ENCODE results near the gene TMEM263. TPM values are rescaled to one million over a fixed set of nuclear protein-coding genes. Genes with fewer than 3 reads are reported as not detected.

Gene TMEM263
- polyA plus RNA-seq, 6 donors from 2014 or later, result 32.0 to 48.7 (median 37.0) TPM

DNA sequence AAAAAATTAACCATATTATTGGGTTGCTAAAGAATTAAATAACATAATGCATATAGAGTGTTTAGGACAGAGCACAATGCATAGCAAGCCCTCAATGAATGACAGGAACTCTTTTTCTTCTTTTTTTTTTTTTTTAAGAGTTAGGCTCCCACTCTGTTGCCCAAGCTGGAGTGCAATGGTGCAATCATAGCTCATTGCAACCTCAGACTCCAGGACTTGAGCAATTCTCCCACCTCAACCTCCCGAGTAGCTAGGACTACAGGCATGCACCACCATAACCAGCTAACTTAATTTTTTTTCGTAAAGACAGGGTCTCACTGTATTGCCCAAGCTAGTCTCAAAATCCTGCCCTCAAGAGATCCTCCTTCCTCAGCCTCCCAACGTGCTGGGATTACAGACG lies 51.7 kb downstream of the TMEM263 start:
- DNase-seq (no peak), ATAC-seq (ENCODE audit: low read depth in 2 of 2) (no peak)
- Mint-ChIP-seq H3K36me3 (peaks cover 0 to 9% of the 10 kb centered on the region in 2 donors), H3K27ac (no peak overlapping the region), H3K27me3 (no peaks in the 10 kb centered on the region), H3K9me3 (peaks cover 0 to 4% (median 0%) of the 10 kb centered on the region in 7 donors), H3K4me3 (no peak overlapping the region), H3K4me1 (no peaks in the 10 kb centered on the region)

DNA sequence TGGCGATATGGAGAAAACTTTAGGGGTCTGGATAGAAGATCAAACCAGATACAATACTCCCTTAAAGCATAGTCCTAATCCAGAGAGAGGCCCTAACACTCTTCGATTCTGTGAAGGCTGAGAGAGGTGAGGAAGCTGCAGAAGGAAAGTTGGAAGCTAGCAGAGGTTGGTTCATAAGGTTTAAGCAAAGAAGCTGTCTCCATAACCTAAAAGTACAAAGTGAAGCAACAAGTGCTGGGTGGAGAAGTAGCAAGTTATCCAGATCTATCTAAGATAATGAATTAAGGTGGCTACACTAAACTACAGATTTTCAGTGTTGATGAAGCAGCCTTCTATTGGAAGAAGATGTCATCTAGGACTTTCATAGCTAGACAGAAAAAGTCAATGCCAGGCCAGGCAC lies 55.8 kb downstream of the TMEM263 start:
- ATAC-seq (ENCODE audit: low read depth in 2 of 2) (no peak), DNase-seq (no peak)
- H3K9me3 Mint-ChIP-seq, result peaks cover 0 to 3% (median 0%) of the 10 kb centered on the region in 7 donors
- peak overlapping the region in 1 of 6 donors; percentile 69 for H3K27ac Mint-ChIP-seq
- H3K36me3 Mint-ChIP-seq, result peaks cover 0 to 6% of the 10 kb centered on the region in 2 donors
- H3K27me3 Mint-ChIP-seq, result no peaks in the 10 kb centered on the region
- H3K4me3 Mint-ChIP-seq, result no peak overlapping the region
- H3K4me1 Mint-ChIP-seq, result no peaks in the 10 kb centered on the region

DNA sequence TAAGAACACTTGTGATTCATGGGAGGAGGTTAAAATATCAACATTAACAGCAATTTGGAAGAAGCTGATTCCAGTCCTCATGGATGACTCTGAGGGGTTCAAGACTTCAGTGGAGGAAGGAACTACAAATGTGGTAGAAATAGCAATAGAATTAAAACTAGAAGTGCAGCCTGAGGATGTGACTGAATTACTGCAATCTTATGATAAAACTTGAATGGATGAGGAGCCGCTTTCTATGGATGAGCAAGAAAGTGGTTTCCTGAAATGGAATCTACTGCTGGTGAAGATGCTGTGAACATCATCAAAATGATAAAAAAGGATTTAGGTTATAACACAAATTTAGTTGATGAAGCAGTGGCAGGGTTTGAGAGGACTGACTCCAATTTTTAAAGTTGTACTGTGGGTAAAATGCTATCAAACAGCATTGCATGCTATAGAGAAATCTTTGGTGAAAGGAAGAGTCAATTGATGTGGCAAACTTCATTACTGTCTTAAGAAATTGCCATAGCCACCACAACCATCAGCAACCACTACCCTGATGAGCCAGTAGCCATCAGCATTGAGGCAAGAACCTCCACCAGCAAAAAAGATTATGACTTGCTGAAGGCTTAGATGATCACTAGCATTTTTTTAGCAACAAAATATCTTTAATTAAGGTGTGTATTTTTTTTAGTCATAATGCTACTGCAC lies 57.2 kb downstream of the TMEM263 start:
- H3K9me3 Mint-ChIP-seq, result peaks cover 0 to 5% (median 0%) of the 10 kb centered on the region in 7 donors
- H3K36me3 Mint-ChIP-seq, result peaks cover 6 to 11% of the 10 kb centered on the region in 2 donors
- H3K4me3 Mint-ChIP-seq, result no peak overlapping the region
- no peaks in the 10 kb centered on the region for H3K27me3 Mint-ChIP-seq
- ATAC-seq (ENCODE audit: low read depth in 2 of 2), result no peak
- no peaks in the 10 kb centered on the region for H3K4me1 Mint-ChIP-seq
- H3K27ac Mint-ChIP-seq, result peak overlapping the region in 1 of 6 donors; percentile 59
- no peak for DNase-seq

DNA sequence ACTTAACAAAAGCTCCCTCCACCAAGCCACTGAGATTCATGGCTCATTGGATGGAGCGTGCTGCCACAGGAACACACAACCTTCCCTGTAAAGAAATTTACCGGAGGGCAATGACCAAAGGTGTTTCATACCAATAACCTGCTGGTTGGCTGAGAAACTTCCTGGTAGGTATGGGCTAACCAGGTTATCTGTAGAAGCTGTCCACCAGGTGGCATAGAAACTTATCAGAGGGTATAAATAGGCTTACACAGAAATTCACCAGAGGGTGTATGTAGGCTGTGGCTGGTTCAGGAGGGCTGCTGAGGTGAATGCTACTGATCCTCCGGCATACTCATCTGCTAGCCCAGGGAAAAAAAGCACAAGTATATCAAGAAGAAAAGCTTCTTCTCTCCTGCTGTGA lies 58.3 kb downstream of the TMEM263 start:
- no peak overlapping the region for H3K4me3 Mint-ChIP-seq
- peaks cover 6 to 11% of the 10 kb centered on the region in 2 donors for H3K36me3 Mint-ChIP-seq
- ATAC-seq (ENCODE audit: low read depth in 2 of 2) (no peak), DNase-seq (no peak)
- peaks cover 0 to 5% (median 0%) of the 10 kb centered on the region in 7 donors for H3K9me3 Mint-ChIP-seq
- H3K4me1 Mint-ChIP-seq, result no peaks in the 10 kb centered on the region
- no peak overlapping the region for H3K27ac Mint-ChIP-seq
- H3K27me3 Mint-ChIP-seq, result no peaks in the 10 kb centered on the region

DNA sequence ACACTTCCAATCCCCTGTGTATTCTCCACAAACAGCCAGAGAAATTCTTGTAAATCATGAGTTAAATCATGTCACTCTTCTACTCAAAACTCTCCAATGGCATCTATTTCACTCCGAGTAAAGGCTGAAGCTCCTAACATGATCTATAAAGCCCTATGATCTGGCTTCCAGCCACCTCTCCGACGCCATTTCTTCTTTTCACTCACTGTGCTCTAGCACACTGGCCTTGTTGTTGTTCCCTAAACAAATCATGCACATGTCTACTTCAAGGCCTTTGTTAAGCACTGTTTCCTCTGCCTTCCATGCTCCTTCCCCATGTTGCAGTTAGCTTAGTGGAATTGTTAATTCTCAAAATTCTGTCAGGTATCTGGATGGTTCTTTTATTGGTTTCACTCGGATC lies 61.3 kb downstream of the TMEM263 start:
- H3K4me3 Mint-ChIP-seq, result no peak overlapping the region
- DNase-seq, result no peak
- peaks cover 0 to 5% (median 2%) of the 10 kb centered on the region in 3 donors for H3K4me1 Mint-ChIP-seq
- ATAC-seq (ENCODE audit: low read depth in 2 of 2), result no peak
- H3K27me3 Mint-ChIP-seq, result no peaks in the 10 kb centered on the region
- H3K27ac Mint-ChIP-seq, result no peak overlapping the region
- H3K36me3 Mint-ChIP-seq, result peaks cover 7 to 11% of the 10 kb centered on the region in 2 donors
- H3K9me3 Mint-ChIP-seq, result peaks cover 0 to 9% (median 4%) of the 10 kb centered on the region in 7 donors

DNA sequence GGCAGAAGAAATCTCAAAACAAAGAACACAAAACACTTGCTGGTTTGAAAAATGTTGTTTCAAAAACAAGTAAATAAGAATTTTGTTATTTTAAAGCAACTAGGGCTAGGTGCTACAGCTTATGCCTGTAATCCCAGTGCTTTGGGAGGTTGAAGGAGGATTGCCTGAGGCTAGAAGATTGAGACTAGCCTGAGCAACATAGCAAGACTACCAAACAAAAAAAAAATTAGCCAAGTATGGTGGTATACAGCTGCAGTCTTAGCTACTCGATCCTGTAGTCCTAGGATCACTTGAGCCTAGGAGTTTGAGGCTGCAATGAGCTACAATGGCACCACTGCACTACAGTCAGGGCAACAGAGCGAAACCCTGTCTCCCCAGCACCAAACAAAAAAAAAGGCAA lies 63.8 kb downstream of the TMEM263 start:
- H3K4me1 Mint-ChIP-seq, result peaks cover 0 to 5% (median 2%) of the 10 kb centered on the region in 3 donors
- no peak overlapping the region for H3K4me3 Mint-ChIP-seq
- ATAC-seq (ENCODE audit: low read depth in 2 of 2) (no peak), DNase-seq (no peak)
- H3K36me3 Mint-ChIP-seq, result peaks cover 7 to 11% of the 10 kb centered on the region in 2 donors
- H3K9me3 Mint-ChIP-seq, result peaks cover 0 to 9% (median 4%) of the 10 kb centered on the region in 7 donors
- H3K27ac Mint-ChIP-seq, result no peak overlapping the region
- H3K27me3 Mint-ChIP-seq, result no peaks in the 10 kb centered on the region

Other genes with a start within 250 kb of the TMEM263 start
- 1 to 10 TPM in 1 of 6 donors, under 1 TPM in 4, not detected in 1; 0.72 to 1.2 (median 0.78) TPM for gene RIC8B, start 181.2 kb upstream of the TMEM263 start, polyA plus RNA-seq (ENCODE audit: low read depth in 6 of 6)
- gene MTERF2, start 31.2 kb downstream of the TMEM263 start, polyA plus RNA-seq (ENCODE audit: low read depth in 6 of 6), result 1 to 10 TPM; 2.2 to 9.1 (median 2.9) TPM
- gene CRY1, start 137.6 kb downstream of the TMEM263 start, polyA plus RNA-seq (ENCODE audit: low read depth in 6 of 6), result 10 to 100 TPM; 11.5 to 18.7 (median 14.5) TPM

Data from naive B cell (primary cell).